SK-MEL-5 (cell line): ENCODE results near the gene ARPP19. TPM values are rescaled to one million over a fixed set of nuclear protein-coding genes. Genes with fewer than 3 reads are reported as not detected.
A peak's percentile ranks its signal among the peaks of the same experiment; 100 is the strongest.
"Not testable (repeated sequence)": the region's sequence is repeated elsewhere in the genome, so short reads cannot be mapped to it uniquely, and the experiment has no call there.

ENCODE experiments used
- DNase-seq: peaks from one replicate; pipeline ENCODE4 v3.0.0-alpha.2; 2016; ENCODE audit warnings: low read depth, low spot score
- in situ Hi-C: cut with HindIII; loops from 2 replicates; pipeline ENCODE4 v1.10.0; 2016; ENCODE audit warnings: low sequenced_read_pairs, high pct_unique_total_duplicates, low pct_unique_long_range_greater_than_20kb
- total RNA-seq: library from RNA; depleted of rRNA; stranded (reverse); fragments of >200 nt; shearing (Covaris generic); gene quantifications from 2 replicates; pipeline ENCODE4 v1.2.3, GENCODE V29; 2014

The ARPP19 gene
- total RNA-seq, 1 experiment from 2014 or later = 131 TPM

DNA sequence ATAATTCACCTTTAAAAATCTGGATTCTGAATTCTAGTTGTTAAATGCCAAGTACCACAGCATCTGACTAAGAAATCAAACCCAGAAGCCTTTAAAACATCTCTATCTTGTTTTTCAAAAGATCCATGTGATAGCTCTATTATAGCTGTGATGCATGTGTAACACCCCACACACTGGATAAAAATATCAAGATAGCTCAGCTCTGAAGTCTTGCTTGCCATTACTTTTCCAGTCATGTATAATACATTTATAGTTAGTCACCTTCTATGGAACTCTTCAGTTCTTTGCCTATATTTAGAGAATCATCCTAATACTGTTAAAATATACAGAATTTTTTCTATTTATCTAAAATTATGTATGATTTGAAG, 11.6 kb downstream of the ARPP19 start:
- in situ Hi-C loops = no loop called here
- DNase-seq = no peak

DNA sequence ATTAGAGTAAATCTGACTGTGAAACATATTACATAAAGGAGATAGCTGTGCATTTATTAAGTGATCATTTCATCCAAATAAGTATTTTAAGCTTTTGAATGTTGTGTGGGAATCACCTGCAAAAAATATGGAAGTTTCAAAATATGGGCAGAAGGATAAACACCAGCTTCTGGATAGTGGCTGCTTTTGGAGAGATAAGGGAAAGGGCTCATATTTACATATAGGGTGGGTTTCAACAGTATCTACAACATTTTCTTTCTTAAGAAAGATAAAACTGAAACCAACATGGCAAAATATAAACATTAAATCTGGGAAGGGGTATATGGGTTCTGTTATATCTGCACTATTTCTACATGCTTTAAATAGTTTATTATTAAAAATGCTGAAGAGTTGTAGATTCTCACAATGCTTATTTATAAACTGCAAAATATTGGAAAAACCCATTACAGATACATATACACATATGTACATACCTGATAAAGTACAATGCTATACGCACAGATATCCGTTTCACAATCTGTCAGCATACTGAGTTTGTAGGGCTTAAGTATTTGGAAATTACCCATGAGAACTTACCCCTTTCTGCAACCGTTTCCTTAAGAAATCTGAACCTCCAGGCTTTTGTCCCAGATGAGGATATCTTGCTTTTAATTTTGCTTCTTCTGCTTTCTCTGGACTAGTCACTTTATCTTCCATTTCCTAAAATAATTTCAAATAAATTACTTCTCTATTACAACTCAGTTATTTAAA, 12.1 kb downstream of the ARPP19 start:
- DNase-seq = no peak
- in situ Hi-C loops = no loop called here

DNA sequence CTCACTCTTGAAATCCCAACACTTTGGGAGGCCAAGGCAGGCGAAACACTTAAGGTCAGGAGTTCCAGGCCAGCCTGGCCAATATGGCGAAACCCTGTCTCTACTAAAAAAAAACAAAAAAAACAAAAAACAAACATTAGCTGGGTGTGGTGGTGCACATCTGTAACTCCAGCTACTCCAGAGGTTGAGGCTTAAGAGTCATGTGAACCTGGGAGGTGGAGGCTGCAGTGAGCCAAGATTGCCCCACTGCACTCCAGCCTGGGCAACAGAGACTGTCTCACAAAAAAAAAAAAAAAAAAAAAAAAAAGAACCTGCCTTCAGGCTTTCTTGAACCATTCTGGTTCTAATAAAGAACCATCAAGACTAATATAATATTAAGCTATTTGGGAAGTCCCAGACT, 16.5 kb downstream of the ARPP19 start:
- in situ Hi-C loops = no loop called here
- DNase-seq = no peak

DNA sequence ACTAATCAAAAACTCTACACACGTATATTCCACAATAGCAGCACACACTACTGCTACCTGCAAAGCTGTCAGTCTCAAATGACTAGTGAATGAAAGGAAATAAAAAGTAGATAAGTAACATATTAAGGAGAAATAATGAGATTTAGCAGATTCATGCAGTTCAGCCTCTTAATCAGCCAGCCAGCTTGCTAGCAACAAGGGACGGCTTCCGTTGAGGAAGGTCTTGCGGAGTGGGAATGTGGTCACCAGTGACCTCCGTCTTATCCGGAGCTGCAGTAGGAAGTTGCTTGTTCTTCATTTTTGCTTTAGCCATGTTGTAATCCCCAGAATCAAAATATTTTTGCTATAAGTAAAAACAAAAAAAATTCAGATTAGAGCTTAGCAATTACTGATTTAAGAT, 17.1 kb downstream of the ARPP19 start:
- DNase-seq = no peak
- in situ Hi-C loops = no loop called here

DNA sequence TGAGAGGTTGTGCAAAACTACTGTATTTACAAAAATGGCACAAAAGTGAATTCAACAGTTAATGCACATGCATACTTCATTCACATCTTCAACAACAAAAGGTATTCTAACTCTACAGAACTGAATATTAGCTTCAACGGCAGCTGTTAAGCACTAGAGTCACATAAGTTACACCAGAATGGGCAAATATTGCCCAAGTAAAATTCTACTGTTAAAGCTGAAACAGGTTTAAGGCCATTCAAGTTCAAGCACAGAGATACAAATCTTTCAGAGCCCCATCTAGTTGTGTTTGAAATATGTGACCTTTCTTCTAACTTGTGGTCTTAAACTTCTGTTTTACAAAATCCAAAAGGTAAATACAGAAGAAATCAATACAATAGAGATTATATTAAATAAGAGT, 17.6 kb downstream of the ARPP19 start:
- in situ Hi-C loops, DNase-seq: not testable (repeated sequence)

DNA sequence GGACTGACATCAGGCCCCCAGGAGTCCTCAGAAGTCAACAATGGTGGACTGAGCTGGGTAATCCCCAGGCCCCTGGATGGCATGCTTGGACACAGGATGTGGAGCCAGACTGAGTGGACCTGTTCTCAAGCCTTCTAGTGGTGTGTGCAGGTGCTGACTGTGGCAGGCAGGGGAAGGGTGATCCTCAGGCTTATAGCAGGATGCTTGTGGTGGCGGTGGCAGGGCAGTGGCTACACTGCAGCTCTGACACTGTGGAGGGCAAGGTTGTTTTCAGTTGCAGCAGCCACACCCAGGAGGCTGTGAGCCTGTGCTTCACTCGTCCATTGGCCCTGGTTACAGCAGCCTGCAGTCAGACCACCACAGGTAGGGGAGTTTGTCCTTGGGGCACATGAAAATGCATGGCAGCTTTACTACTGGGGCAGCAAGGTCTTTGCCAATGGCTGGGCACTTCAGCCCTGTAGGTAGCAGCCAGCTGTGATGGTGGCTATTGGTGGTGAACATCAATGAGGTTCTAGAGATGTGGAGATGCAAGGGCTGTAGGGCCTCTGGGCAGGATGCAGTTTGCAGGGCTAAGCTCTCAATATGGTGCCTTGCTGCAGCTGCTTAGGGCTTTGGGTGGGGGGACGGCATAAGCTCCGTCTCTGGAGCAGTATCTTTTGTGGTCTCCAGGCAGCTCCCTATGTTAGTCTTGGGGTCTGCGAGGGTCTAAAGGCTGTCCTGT, 22.6 kb downstream of the ARPP19 start:
- DNase-seq = no peak
- in situ Hi-C loops = no loop called here

DNA sequence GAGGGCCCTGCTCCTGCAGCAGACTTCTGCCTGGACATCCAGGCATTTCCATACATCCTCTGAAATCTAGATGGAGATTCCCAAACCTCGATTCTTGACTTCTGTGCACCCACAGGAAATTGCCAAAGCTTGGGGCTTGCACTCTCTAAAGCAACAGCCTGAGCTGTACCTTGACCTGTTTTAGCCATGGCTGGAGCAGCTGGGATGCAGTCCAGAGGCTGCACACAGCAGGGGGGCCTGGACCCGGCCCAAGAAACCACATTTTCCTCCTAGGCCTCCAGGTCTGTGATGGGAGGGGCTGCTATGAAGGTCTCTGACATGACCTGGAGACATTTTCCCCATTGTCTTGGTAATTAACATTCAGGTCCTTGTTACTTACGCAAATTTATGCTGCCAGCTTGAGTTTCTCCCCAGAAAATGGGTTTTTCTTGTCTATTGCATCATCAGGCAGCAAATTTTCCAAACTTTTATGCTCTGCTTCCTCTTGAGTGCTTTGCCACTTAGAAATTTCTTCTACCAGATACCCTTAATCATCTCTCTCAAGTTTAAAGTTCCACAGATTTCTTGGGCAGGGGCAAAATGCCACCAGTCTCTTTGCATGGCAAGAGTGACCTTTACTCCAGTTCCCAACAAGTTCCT, 28.3 kb downstream of the ARPP19 start:
- in situ Hi-C loops = no loop called here
- no peak for DNase-seq

DNA sequence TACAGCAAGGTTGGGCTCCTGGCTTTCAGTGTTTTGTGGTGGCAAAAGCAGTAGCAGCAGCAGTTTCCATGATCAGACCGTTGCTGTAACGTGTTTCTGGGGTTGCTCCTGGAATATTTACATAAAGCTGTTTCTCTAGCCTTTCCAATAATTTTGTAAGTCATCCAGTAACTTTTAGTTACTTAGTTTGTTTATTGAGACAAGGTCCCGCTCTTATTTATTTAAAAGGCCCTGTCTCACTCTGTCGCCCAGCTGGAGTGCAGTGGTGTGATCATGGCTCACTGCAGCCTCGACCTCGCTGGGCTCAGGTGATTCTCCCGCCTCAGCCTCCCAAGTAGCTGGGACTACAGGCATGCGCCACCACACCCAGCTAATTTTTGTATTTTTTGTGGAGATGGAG, 31.4 kb downstream of the ARPP19 start:
- in situ Hi-C loops = no loop called here
- DNase-seq = no peak

DNA sequence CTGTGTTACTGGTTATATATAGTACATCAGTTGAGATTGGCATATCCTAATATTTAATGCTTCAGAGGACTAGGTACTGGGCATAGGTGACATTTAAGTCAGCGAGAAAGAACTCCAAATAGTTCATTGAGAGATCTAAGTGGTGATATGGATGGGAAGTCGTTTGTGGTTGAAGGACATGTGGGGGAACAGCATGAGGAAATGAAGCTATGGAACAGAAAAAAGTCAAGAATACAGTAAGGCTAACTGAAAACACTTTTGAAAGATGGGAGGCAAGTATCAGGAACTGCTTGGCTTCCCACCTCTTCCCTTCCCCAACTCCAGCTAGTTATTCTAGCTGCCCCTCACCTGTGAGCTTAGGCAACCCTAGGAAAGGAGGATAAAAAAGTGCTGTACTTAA, 36.4 kb downstream of the ARPP19 start:
- DNase-seq = no peak
- in situ Hi-C loops = no loop called here

DNA sequence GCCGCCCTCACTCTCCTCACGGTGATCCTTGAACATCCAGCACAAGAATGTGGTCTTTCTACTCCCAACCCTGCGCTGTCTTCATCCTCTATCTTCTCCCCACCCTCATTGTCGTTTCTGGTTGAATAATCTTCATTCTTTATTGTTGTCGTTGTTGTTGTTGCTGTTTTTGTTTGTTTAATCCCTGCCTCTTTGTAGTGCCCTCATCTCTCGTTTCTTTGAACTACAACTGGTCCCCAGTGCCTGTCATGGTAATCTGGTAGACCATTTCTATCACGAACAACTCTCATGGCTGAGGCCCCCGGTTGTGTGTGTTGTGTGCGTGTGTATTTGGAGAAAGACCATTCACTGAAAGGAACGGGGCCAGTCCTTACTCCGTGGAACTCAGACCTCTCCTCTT, 38.9 kb downstream of the ARPP19 start:
- no peak for DNase-seq
- in situ Hi-C loops = no loop called here

DNA sequence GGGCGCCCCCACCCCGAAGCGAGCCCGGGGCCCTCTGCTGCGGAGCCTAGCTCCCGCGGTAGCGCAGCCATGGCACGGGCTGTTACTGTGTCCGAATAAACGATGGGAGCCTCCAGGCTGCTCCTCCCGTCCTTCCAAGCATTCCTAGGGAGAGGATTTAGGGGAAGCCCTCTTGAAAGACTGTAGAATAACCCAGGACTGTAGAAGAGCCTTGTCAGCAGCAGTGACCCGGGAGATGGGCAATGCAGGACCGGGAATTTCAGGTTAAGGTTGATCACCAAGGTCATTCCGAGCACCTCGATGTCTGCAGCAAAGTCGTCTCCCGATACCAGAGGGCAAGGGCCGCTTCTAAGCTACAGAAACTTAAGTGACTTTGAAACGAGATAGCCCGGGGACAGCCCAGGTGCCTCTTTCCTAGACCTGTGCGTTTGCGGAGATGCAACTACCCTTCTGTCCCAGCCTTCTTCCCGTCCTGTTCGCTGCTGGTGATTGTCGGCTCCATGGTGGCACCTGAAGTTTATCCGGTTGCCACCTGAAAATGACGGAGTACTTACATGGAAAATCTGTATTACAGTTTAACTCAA, 39.4 kb downstream of the ARPP19 start:
- in situ Hi-C loops = no loop called here
- no peak for DNase-seq

DNA sequence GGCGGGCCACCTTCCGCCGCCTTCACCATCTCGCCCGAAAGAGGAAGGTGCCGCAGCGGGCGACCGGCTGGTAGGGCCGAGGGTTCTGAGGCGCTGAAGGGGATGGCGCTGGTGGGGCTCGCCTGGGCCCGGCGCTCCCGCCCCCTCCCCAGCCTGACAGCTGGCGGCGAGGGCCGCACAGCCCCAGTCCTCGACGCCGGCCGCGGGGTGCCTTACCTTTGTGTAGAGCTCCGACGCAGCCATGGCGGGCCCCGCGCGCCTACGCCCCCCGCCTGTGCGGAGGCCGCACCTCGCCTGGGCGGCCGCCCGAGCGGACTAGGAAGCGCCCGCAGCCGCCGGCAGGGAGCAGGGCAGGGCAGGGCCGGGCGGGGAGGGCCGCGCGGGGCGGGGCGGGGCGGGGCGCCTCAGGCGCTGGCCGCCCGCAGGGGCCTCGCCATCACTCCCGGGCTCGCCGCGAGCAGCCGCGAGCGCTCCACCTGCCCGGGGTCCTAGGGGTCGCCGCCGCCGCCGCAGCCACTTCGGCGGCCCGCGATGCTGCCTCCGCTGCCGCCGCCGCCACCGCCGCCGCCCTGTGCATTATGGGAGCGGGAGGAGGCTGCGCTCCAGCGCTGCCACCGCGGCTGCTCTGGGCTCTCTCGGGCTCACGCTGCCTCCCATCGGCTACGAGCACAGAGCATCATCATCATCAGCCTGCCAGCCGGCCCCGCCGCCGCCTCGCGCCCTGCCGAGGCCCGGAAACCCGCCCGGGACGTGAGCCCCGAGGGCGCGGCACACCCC, 40.1 kb downstream of the ARPP19 start, which contains the start of gene MYO5A:
Gene MYO5A (minus strand): TSS at position 317 of the 777 bp plus-strand sequence. CDS start 74 bp downstream, at position 243.
- DNase-seq = peak; percentile 77
- in situ Hi-C loops = no loop called here

DNA sequence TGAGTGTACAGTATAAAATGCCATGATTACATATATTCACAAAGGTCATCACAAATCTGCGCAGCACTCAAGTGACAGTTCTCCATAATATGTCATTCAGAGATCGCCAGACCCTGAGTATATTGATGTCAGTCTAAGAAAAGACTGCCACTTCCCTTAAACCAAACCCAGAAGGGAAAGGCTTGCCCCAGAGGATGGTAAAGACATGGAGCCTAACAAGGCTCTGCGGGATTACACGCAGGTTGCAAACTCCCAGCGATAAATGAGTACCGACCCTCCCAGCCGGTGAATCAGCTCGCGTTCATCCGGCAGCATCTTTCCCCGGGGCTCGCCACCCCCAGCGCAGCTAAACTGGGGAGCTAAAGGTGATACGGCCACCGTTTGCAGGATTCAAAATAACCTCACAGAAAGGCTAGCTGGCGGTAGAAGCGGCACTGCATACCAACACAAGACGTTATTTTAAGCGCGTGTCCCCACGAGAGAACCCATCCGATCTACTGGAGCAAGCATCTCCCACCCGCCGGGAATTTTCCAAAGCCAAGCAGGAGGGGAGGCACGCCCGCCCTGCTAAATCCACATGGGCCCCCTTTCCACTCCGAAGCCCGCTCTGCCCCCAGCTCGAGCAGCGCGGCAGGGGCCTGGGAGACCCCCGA, 40.8 kb downstream of the ARPP19 start:
- peak; percentile 41 for DNase-seq
- in situ Hi-C loops = no loop called here

DNA sequence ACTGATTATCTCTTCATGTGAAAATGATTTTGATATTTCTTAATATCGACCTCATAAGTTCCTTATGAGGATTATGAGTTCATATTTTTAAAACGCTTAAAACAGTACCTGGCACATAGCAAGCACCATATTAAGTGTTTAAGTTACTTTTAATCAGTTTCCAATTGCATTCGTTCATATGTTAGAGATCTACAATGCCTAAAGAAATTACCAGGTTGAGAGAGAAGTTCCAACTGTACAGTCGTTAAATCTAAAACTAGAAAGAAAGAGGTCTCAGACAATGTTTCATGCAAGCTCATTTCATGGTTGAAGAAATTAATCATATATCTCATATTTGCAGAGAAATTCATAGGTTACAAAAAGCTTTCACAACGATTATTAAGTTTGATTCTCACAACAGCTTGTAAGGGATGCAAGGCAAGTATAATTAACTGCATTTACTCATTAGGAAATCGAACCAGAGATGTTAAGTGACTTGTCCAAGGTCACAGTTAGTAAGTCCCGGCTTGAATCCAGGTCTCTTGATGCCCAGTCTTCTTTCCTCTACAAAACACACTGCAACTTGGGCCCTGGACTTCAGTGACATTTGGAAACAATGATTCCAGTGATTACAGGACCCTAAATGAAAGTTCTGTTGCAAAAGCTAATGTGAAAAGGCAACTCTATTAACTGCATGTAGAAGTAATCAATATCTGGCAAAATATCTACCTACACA, 41.5 kb downstream of the ARPP19 start:
- DNase-seq = peak; percentile 25
- in situ Hi-C loops = no loop called here

DNA sequence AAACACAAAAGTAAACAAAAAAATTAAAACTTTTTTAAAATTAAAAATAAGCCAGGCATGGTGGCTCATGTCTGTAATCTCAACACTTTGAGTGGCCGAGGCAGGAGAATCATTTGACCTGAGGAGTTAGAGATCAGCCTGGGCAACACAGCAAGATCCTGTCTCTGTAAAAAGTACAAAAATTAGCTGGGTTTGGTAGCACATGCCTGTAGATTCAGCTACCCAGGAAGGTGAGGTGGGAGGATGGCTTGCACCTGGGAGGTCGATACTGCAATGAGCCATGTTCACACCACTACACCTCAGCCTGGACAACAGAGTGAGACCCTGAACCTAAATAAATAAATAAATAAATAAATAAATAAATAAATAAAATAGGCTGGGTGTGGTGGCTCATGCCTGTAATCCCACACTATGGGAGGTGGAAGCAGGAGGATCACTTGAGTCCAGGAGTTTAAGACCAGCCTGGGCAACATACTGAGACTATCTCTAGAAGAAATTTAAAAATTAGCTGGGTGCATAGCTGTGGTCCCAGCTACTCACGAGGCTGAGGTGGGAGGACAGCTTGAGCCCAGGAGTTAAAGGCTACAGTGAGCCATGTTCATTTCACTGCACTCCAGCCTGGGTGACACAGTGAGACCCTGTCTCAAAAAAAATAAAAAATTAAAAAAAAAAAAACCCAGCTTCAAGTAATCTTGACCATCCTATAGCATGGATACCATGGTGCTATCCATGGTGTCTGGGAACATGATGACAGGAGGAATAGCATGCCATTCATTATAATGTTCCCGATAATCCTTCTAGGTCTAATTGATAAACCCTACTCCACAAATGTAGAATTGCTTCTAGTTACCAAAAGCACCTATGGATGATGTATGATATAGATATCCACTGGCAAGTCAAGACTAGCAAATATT, 44.4 kb downstream of the ARPP19 start:
- in situ Hi-C loops = no loop called here
- no peak for DNase-seq

DNA sequence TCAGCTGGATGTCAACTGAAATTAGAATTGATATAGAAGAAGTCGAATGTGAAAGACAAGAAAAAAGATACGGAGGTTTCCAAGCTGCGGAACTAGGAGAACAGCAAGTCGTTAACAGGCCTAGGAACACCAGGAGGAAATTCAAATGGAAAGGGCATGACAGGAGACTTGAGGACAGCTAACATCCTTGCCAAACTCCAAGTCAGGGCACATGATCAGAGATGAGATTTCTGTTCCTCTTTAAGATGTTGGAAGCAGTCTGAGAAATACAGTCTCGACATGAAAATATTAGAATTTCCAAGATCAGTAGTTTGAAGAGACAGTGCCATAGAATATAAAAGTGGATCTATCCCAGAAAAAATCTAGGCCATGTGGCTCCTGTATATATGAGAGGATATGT, 45.2 kb downstream of the ARPP19 start:
- in situ Hi-C loops = no loop called here
- DNase-seq = no peak
